Ishikawa (cell line): ENCODE data around the gene PTPRD.

Source experiments
- EP300 ChIP-seq: IDR thresholded peaks from 2 replicates; pipeline ENCODE4 v1.6.1; 2012; ENCODE audit warnings: borderline replicate concordance
- MAX ChIP-seq: IDR thresholded peaks from 2 replicates; pipeline ENCODE4 v1.6.1; 2012
- TAF1 ChIP-seq: IDR thresholded peaks from 2 replicates; pipeline ENCODE4 v1.6.1; 2012; ENCODE audit warnings: low read depth, mild to moderate bottlenecking
- TCF12 ChIP-seq: IDR thresholded peaks from 2 replicates; pipeline ENCODE4 v1.6.1; 2012; ENCODE audit warnings: low read depth

GRCh38 chr9:10613419-10613818 is 617 bp upstream of the PTPRD start:
- TF ChIP-seq EP300 = no peak
- no peak for TF ChIP-seq TCF12
- no peak for TF ChIP-seq TAF1
- no peak for TF ChIP-seq MAX
